HUES64 (cell line): ENCODE data around the gene SLC35A4.

Experiments
- H3K27ac ChIP-seq: 2 replicates; pipeline ENCODE4 v1.7.0; 2013; ENCODE audit warnings: low read depth, low read length, inconsistent platforms
- H3K27me3 ChIP-seq: 2 replicates; pipeline ENCODE4 v1.6.1; 2013; ENCODE audit warnings: mild to moderate bottlenecking, low read length; ENCODE audit not compliant: insufficient read depth
- H3K36me3 ChIP-seq: 2 replicates; pipeline ENCODE4 v1.6.1; 2013; ENCODE audit warnings: mild to moderate bottlenecking, low read length; ENCODE audit not compliant: insufficient read depth
- H3K4me1 ChIP-seq: 2 replicates; pipeline ENCODE4 v1.6.1; 2013; ENCODE audit warnings: mild to moderate bottlenecking, low read length, moderate library complexity; ENCODE audit not compliant: insufficient read depth
- H3K4me3 ChIP-seq: 2 replicates; pipeline ENCODE4 v1.5.1; 2013; ENCODE audit warnings: mild to moderate bottlenecking, low read length, moderate library complexity
- H3K9ac ChIP-seq: 2 replicates; pipeline ENCODE4 v1.6.1; 2013; ENCODE audit warnings: mild to moderate bottlenecking, low read depth, low read length
- H3K9me3 ChIP-seq: 2 replicates; pipeline ENCODE4 v1.6.1; 2013; ENCODE audit warnings: low read depth, low read length; ENCODE audit not compliant: insufficient read depth
- WGBS: fragments of 150-250, 120-280 bp; methylation state at CpG from one replicate; pipeline ENCODE4 v1.1.7; 2013; ENCODE audit warnings: missing lambda C conversion rate; 5-methylcytosine and 5-hydroxymethylcytosine counted together

SLC35A4 gene

GRCh38 chr5:140560227-140560626 lies 4.4 kb upstream of the SLC35A4 start:
- 92% methylated on average over 10 of the region's 10 CpGs for WGBS
- H3K36me3 ChIP-seq, result no peaks in the 10 kb centered on the region; the same call in 1 of the 2 replicates

GRCh38 chr5:140561753-140562523 lies 2.7 kb upstream of the SLC35A4 start:
- Histone ChIP-seq H3K4me1 (peaks cover 8% of the 10 kb centered on the region; the same call in 1 of the 2 replicates), H3K9me3 (no peaks in the 10 kb centered on the region), H3K4me3 (no peak overlapping the region), H3K27me3 (no peaks in the 10 kb centered on the region), H3K27ac (no peak overlapping the region), H3K9ac (no peak overlapping the region), H3K36me3 (peaks cover 13% of the 10 kb centered on the region)
- WGBS, result 93% methylated on average over 10 of the region's 10 CpGs

More at GRCh38 chr5:140560227-140560626, 4.4 kb upstream of the SLC35A4 start:
- Histone ChIP-seq H3K4me3 (no peak overlapping the region), H3K27me3 (no peaks in the 10 kb centered on the region), H3K9ac (no peak overlapping the region), H3K27ac (no peak overlapping the region), H3K9me3 (no peaks in the 10 kb centered on the region), H3K4me1 (peaks cover 9% of the 10 kb centered on the region; the same call in 1 of the 2 replicates)

- no peak overlapping the region for H3K27ac ChIP-seq
- H3K9me3 ChIP-seq, result no peaks in the 10 kb centered on the region
- H3K27me3 ChIP-seq, result no peaks in the 10 kb centered on the region
- H3K4me3 ChIP-seq, result peak overlapping the region; percentile 93
- peaks cover 24% of the 10 kb centered on the region for H3K36me3 ChIP-seq
- peaks cover 5% of the 10 kb centered on the region; the same call in 1 of the 2 replicates for H3K4me1 ChIP-seq
- 88% methylated on average over 7 of the region's 8 CpGs for WGBS
- H3K9ac ChIP-seq, result peak overlapping the region; percentile 69
Measured at GRCh38 chr5:140563596-140563995, 1.0 kb upstream of the SLC35A4 start.

- 5% methylated on average over 10 of the region's 13 CpGs for WGBS
- H3K9ac ChIP-seq, result peak overlapping the region; percentile 79
- H3K9me3 ChIP-seq, result no peaks in the 10 kb centered on the region
- peak overlapping the region; percentile 93 for H3K4me3 ChIP-seq
- no peak overlapping the region for H3K27ac ChIP-seq
- no peaks in the 10 kb centered on the region for H3K27me3 ChIP-seq
- H3K4me1 ChIP-seq, result peaks cover 5% of the 10 kb centered on the region; the same call in 1 of the 2 replicates
- H3K36me3 ChIP-seq, result peaks cover 24% of the 10 kb centered on the region
Measured at GRCh38 chr5:140565024-140565779, 574 bp downstream of the SLC35A4 start.

GRCh38 chr5:140565780-140566095 lies 1.1 kb downstream of the SLC35A4 start:
- no peaks in the 10 kb centered on the region for H3K9me3 ChIP-seq
- H3K27me3 ChIP-seq, result no peaks in the 10 kb centered on the region
- 83% methylated on average over 4 of the region's 4 CpGs for WGBS
- peak overlapping the region; percentile 93 for H3K4me3 ChIP-seq
- H3K27ac ChIP-seq, result no peak overlapping the region
- peaks cover 24% of the 10 kb centered on the region for H3K36me3 ChIP-seq
- H3K9ac ChIP-seq, result 0 out of 2 replicates have a peak overlapping the region, but pooled peaks have one; percentile 79
- peaks cover 5% of the 10 kb centered on the region; the same call in 1 of the 2 replicates for H3K4me1 ChIP-seq

GRCh38 chr5:140566665-140567064 lies 2.0 kb downstream of the SLC35A4 start:
- Histone ChIP-seq H3K4me1 (peaks cover 5% of the 10 kb centered on the region; the same call in 1 of the 2 replicates), H3K27ac (no peak overlapping the region), H3K4me3 (no peak overlapping the region), H3K9ac (no peak overlapping the region), H3K27me3 (no peaks in the 10 kb centered on the region), H3K36me3 (peaks cover 24% of the 10 kb centered on the region), H3K9me3 (no peaks in the 10 kb centered on the region)
- 96% methylated on average over 5 of the region's 5 CpGs for WGBS

GRCh38 chr5:140567136-140567818 lies 2.6 kb downstream of the SLC35A4 start:
- Histone ChIP-seq H3K4me3 (no peak overlapping the region), H3K27me3 (no peaks in the 10 kb centered on the region), H3K36me3 (peaks cover 24% of the 10 kb centered on the region), H3K9me3 (no peaks in the 10 kb centered on the region), H3K4me1 (peaks cover 5% of the 10 kb centered on the region; the same call in 1 of the 2 replicates), H3K9ac (no peak overlapping the region), H3K27ac (no peak overlapping the region)
- 95% methylated on average over 22 of the region's 22 CpGs for WGBS

GRCh38 chr5:140567871-140568270 lies 3.2 kb downstream of the SLC35A4 start:
- Histone ChIP-seq H3K9me3 (no peaks in the 10 kb centered on the region), H3K4me3 (no peak overlapping the region), H3K9ac (no peak overlapping the region), H3K27me3 (no peaks in the 10 kb centered on the region), H3K36me3 (peaks cover 24% of the 10 kb centered on the region), H3K27ac (no peak overlapping the region), H3K4me1 (peaks cover 5% of the 10 kb centered on the region; the same call in 1 of the 2 replicates)
- WGBS, result 94% methylated on average over 13 of the region's 13 CpGs

- Histone ChIP-seq H3K4me1 (peaks cover 5% of the 10 kb centered on the region; the same call in 1 of the 2 replicates), H3K9me3 (no peaks in the 10 kb centered on the region), H3K27ac (no peak overlapping the region), H3K27me3 (no peaks in the 10 kb centered on the region), H3K36me3 (peaks cover 24% of the 10 kb centered on the region), H3K9ac (no peak overlapping the region), H3K4me3 (no peak overlapping the region)
- 92% methylated on average over 2 of the region's 2 CpGs for WGBS
Measured at GRCh38 chr5:140568443-140569063, 3.9 kb downstream of the SLC35A4 start.

GRCh38 chr5:140569197-140569596 lies 4.6 kb downstream of the SLC35A4 start:
- H3K27ac ChIP-seq, result no peak overlapping the region
- H3K27me3 ChIP-seq, result no peaks in the 10 kb centered on the region
- WGBS, result 91% methylated on average over 4 of the region's 4 CpGs
- H3K9ac ChIP-seq, result no peak overlapping the region
- no peaks in the 10 kb centered on the region for H3K9me3 ChIP-seq
- peaks cover 24% of the 10 kb centered on the region for H3K36me3 ChIP-seq
- H3K4me1 ChIP-seq, result peaks cover 5% of the 10 kb centered on the region; the same call in 1 of the 2 replicates
- H3K4me3 ChIP-seq, result no peak overlapping the region
